ENCODE results near the gene EEF1A2.

The EEF1A2 gene

DNA sequence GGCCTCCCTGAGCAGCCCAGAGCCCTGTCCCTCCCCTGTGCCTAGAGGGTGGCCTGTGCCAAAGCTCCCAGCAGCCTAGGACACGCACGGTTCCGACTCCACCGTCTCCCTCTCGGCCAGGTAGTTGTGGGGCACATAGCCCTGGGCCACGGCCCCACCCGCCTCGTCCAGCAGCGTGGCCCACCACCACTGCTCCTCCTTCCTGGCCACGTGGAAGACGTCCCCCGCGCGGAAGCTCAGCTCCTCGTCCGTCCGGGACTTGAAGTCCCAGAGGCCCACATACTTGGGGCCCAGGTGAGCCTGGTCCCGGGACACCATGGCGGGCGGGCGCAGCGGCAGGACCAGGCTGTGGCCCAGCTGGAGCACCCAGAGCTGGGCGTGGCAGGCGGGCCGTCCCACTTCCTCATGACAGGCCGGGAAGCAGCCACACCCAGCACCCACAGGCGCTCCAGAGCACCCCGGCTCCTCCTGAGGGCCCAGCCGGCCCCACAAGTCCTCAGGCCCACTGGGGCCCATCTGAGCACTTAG is 38.2 kb upstream of the EEF1A2 start, which contains the start of gene PTK6:
Gene PTK6 (minus strand): TSS at position 380 of the 528 bp plus-strand sequence. CDS start 62 bp downstream, at position 318.
- no peak for DNase-seq (ENCODE audit: low read depth)

DNA sequence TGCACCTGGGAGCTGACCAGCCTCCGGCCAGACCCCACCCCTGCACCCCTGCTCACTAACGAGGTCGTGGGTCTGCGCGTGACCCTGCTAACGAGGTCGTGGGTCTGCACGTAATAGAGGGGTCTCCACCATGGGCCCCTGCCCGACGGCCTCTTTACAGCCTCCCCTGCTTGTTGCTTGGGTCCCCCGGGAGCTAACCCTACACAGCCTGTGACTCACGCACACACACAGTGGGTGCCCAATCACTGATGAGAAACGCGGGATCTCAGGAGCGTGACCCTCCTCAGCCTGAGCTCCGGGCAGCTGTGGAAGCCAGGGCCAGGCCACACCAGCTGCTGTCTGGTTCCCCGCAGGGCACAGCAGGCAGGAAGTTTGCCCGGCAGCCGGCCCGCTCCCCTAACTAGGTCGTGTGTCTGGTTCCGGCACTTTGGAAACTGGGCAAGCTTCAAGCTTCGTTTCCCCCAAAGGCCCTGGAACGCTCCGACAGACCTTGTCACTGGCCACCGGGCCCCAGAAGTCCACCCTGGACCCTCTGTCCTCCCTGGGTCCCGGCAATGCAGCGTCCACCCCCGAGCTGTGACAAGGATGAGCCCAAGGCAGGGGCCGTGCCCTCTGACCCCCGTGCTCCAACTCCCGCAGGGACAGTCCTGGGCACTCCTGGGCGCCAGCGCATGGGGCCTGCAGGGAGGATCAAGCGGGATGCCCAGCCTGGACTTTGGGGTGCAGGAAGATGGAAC is 37.5 kb upstream of the EEF1A2 start:
- peak; percentile 16 for DNase-seq (ENCODE audit: low read depth)

DNA sequence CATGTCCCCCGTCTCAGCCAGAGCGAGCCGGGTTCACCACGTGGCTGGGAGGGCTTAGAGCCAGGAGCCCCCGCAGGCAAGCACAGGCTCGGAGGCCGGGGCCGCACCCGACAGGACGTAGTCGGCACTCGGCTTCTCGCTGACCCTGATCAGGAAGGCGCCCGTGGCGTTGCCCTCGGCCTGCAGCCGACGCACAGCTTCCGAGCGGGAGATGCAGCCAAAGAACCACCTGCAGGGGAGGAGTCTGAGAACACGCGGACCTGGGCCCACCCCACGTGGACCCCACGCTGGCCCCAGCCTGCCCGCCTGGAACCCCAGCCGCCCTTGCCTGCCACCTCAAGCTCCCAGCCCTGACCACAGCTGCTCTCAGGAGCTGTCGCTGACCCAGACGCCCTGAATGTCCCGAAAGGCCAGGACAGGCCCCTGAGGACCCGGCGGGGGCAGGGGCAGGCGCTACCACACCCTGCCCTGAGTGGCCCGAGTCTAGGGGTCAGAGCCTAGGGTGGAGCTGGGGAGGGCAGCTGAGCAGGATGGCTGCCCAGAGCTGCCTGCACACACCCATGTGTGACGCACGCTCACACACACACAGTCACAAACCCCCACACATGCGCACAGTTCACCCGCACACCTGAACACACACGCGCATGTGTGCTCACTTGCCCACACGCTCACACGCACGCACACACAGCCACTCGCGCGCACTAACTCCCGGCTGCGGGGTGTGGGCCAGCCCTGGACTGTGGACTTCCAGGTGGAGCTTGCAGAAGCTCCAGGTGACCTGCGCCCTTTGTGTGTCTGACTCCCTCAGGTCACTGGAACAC is 36.2 kb upstream of the EEF1A2 start:
- DNase-seq (ENCODE audit: low read depth) = no peak

DNA sequence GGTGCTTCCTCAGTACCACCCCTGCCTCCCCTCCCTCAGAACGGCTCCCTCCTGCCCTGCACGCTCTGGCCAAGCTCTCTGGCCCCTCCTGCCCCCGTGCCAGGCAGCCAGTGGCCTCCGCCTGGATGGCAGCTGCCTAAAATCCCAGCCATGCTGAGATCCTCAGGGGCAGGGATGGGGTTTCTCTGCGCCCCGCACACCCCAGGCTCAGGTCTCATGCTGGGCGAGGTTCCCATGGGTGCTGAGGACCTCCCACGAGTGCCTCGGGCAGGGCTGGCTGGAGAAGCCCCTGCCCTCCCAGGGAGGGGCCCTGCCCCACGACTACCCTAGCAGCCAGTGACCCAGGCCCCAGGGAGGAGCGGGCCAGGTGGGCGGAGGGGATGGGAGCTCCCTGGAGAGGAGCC is 35.5 kb upstream of the EEF1A2 start:
- no peak for DNase-seq (ENCODE audit: low read depth)

DNA sequence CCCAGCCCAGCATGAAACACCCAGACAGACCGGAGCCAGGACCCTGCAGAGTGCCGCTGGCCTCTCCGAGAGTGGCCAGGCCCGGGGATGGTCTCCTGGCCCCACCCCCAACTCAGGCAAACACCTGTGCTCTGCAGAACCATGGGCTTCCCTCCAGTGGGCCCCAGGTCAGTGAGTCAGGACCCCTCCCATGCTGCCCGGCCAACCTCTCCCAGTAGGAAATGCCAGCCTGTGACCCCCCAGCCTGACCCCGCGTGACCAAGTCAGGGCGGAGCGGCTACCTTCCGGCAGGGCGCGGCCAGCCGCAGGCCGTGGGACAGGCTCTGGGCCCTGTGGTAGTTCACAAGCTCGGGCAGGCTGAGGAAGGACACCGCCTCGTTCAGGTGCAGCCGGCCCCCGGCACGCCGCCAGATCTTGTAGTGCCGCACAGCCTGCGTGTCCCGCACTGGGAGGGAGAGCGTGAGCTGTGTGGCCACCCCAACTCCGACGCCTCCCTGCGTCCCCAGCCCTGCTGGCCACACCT is 35.0 kb upstream of the EEF1A2 start:
- no peak for DNase-seq (ENCODE audit: low read depth)

- no peak for DNase-seq (ENCODE audit: low read depth)
These were observed 34.5 kb upstream of the EEF1A2 start for GRCh38 chr20:63533388-63533787.

GRCh38 chr20:63532449-63532971 is 33.6 kb upstream of the EEF1A2 start:
- DNase-seq (ENCODE audit: low read depth) = no peak

DNA sequence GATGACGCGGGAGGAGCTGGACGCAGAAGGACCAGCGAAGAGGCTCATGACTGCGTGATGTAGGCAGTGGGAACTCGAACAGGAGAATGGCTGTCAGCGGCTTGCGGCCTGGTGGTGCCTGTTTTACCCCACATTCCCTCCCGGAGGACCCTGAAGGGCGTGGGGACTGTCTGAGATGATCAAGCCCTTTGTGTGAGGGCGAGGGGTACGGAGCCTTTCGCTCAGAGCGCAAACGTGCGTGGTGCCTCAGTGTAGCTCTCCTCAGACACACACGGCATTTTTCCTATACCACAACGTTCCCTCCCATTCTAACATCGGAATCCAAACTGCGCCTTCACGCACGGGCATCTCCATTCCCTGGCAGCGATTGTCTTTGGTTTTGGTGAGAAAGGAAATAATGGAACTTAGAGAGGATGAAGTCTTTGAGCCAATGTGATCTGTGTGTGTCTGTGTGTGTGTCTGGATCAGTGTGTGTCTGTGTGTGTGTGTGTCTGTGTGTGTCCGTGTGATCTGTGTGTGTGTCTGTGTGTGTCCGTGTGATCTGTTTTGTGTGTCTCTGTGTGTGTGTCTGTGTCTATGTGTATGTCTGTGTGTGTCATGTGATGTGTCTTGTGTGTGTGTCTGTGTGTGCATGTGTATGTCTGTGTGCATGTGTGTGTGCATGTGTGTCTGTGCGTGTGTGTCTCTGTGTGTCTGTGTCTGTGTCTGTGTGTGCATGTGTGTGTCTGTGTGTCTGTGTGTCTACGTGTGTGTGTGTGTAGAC is 33.0 kb upstream of the EEF1A2 start:
- DNase-seq (ENCODE audit: low read depth) = no peak

DNA sequence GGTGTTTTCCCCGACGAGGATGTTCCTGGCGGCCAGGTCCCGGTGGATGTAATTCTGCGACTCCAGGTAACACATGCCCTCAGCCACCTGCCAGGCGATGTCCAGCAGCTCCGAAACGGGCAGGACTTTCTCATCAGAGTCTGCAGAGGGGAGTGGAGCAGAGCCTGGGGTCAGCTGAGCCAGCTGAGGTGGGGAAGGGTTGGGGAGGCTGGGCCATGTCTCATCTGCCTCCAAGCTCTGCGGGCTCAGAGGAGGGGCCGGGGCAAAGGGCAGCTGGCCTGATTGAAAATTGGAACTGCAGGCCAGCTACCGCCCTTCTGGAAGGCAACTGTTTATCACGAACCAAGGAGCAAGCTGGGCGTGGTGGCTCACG is 31.9 kb upstream of the EEF1A2 start:
- no peak for DNase-seq (ENCODE audit: low read depth)

DNA sequence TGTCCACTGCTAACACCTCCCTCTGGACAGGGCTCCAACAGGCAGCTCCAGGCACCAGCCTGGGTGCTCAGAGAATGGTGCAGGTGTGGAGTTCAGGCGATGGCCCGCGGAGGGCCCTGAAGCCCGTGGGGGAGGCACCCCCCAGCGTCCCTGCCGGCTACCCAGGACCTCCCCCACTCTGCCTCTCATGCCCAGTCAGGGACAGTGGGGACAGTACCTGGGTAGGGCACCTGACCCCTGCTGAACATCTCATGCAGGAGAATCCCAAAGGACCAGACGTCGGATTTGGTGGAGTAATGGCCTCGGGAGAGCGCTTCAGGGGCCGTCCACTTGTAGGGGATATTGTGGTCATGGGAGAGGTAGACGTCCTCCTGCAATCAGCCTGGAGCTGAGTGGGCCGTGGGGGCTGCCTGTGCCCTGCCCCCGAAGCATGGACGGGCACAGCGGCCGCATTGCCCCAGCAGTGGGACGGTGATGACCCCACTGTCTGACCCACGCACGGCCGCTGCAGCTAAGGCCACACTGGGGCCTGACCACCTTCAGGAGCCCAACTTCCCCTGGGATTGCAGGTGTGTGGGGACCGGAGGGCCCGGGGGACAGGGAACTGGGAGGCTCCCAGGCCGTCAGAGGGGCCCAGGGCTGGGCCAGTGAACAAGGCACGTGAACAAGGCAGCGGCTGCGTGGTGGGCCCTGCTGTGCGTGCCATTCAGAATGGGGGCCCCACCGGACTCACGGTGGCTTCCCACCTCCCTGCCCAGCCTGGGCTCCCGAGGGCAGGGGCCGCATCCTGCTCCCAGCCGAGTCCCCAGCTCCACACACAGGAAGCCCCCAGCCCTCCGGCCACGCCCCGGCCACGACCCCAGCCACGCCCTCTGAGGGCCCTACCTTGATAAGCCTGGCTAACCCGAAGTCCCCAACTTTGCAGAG is 31.2 kb upstream of the EEF1A2 start:
- DNase-seq (ENCODE audit: low read depth) = no peak

- DNase-seq (ENCODE audit: low read depth) = no peak
These were observed 30.4 kb upstream of the EEF1A2 start for GRCh38 chr20:63529180-63529860.

DNA sequence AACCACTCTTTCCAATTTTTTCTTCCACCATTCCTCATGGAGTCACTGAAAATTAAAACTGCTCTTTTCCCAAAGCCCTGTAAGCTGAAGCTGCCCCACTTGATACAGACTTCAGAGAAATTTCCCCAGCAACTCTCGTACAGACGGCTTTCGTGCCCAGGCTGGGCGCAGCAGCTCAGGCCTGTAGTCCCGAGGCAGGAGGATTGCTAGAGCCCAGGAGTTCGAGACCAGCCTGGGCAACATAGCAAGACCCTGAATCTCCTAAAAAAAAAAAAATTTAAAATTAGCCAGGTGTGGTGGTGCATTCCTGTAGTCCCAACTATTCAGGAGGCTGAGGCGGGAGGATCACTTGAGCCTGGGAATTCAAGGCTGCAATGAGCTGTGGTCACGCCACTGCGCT is 28.3 kb upstream of the EEF1A2 start:
- DNase-seq (ENCODE audit: low read depth) = no peak

- no peak for DNase-seq (ENCODE audit: low read depth)
These were observed 27.1 kb upstream of the EEF1A2 start for GRCh38 chr20:63525971-63526370.

- DNase-seq (ENCODE audit: low read depth) = no peak
These were observed 26.3 kb upstream of the EEF1A2 start for GRCh38 chr20:63525185-63525584.

DNA sequence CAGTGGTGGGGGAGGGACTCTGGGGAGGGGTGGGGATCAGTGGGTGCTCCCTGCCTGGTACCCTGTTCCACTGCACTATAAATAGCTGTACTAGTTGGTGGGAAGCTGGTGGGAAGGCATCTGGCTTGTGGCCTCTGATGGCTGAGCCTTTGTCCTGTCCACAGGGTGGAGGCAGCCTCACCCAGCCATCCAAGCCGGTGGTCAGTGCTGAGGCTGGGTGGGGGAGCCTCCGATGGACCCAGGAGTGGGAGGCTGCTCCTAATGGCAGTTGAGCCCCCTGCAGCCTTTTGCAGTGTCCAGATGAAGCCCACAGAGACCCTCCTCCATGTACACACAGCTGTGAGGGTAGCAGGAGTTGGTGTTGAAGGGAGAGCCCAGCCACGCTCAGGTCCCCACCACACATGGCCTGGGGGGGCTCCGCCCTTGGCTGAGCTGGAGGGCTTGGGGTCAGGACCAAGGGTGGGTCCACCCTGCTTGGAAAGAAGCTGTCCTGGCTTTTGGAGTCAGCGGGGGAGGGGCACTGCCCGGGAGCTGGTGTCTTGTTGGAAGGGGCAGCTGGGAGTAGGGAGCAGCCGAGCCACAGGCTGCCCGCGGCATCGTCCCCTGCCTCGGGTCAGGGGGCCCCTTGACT is 24.2 kb upstream of the EEF1A2 start:
- no peak for DNase-seq (ENCODE audit: low read depth)

DNA sequence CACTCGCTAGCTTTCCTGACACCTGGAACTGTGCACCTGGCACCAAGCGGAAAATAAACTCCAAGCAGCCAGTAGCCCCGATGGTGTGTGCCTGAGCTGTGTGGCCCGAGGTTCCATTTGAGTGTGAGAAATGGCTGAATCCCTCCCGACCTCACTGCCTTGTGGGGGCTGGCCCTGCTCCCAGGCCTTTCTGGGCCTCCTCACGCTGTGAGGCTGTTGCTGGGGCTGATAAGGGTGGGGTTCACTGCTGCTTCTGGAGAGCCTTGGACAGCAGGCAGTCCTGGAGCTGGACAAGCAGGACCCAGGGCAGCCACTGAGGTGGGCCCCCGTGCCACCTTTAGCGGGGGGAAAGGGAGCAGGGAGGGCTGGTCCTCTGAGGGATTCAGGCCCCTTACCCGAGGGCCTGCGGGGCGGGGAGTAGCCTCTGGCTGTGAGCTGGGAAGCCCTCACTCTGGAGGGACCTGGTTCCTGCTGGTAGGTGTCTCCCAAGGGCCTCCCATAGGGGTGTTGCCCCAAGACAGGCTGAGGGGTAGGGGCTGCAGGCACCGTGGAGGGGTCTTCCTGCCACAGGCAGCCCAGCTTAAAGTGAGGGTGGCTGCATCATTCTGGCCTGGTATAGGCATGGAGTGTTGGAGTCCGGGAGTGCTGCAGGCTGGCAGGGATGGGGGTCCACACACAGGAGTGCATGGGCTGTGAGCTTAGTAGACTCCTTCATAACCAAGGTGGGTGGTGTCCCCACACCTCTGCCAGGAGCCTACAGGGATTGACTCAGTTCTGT is 23.4 kb upstream of the EEF1A2 start:
- no peak for DNase-seq (ENCODE audit: low read depth)

- DNase-seq (ENCODE audit: low read depth) = peak; percentile 28
These were observed 22.7 kb upstream of the EEF1A2 start for GRCh38 chr20:63521602-63522001.

GRCh38 chr20:63520934-63521601 is 22.2 kb upstream of the EEF1A2 start:
- peak; percentile 62 for DNase-seq (ENCODE audit: low read depth)

Measured in iris pigment epithelial cell (primary cell).